Measurements from ENCODE around the gene CTF1.

Gene CTF1

DNA sequence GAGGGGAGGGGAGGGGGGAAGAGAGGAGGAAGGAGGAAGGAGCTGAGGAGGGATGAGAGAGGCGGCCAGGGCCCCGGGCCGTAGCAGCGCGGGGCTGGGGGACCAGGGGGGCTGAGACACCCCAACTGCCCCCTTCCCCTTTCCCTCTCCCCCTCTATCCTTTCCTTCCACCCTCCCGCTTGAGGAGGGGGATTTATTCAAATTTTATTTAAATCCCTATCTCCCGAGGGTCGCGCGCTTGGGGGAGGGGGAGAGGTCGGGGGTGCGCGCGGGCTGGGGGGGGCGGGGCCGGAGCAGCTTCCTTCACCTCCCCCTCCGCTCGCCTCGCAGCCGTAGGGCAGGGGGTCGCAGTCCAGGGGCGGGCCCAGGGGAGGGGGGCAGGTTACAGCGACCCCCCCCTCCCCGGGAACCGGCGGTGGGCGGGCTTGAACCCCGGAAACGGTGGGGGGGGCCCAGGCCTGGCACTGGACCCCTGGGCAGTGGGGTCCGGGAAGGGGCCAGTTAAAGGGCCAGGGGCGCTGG, 27.2 kb downstream of the CTF1 start, which contains the start of gene FBXL19:
Gene FBXL19, plus strand, starts transcription at position 19 of the 522 bp plus-strand sequence. CDS start 2,183 bp downstream, outside the sequence.
- H3K36me3 ChIP-seq (ENCODE audit: insufficient read depth, low read length): no peaks in the 10 kb centered on the region
- peak within 1 kb of the TSS; percentile 83 for H3K9ac ChIP-seq (ENCODE audit: low read depth, low read length, poor library complexity, severe bottlenecking)
- H3K27me3 ChIP-seq (ENCODE audit: insufficient read depth, low read length, poor library complexity, severe bottlenecking): no peaks in the 10 kb centered on the region
- TF ChIP-seq EZH2phosphoT487 (IDR thresholded peaks at IDR 0.05; ENCODE audit: borderline replicate concordance): no peak
- TF ChIP-seq, protein P1, sequence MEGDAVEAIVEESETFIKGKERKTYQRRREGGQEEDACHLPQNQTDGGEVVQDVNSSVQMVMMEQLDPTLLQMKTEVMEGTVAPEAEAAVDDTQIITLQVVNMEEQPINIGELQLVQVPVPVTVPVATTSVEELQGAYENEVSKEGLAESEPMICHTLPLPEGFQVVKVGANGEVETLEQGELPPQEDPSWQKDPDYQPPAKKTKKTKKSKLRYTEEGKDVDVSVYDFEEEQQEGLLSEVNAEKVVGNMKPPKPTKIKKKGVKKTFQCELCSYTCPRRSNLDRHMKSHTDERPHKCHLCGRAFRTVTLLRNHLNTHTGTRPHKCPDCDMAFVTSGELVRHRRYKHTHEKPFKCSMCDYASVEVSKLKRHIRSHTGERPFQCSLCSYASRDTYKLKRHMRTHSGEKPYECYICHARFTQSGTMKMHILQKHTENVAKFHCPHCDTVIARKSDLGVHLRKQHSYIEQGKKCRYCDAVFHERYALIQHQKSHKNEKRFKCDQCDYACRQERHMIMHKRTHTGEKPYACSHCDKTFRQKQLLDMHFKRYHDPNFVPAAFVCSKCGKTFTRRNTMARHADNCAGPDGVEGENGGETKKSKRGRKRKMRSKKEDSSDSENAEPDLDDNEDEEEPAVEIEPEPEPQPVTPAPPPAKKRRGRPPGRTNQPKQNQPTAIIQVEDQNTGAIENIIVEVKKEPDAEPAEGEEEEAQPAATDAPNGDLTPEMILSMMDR (conservative IDR thresholded peaks at IDR 0.05; ENCODE audit: low read length): no peak
- H3K4me2 ChIP-seq (ENCODE audit: low read depth, low read length, poor library complexity, severe bottlenecking): peak within 1 kb of the TSS; percentile 100
- peaks cover 14% of the 10 kb centered on the region for H4K20me1 ChIP-seq (ENCODE audit: insufficient read depth, low read length, poor library complexity, severe bottlenecking)
- peak within 1 kb of the TSS; percentile 82 for H3K4me3 ChIP-seq (ENCODE audit: low read length, poor library complexity, severe bottlenecking)
- H3K9me3 ChIP-seq (ENCODE audit: insufficient read depth, low read depth, low read length): no peaks in the 10 kb centered on the region
- H3K79me2 ChIP-seq (ENCODE audit: insufficient read depth, low read length): peaks cover 40% of the 10 kb centered on the region
- no peaks in the 10 kb centered on the region for H3F3A ChIP-seq (ENCODE audit: low read depth)
- H2AFZ ChIP-seq (ENCODE audit: low read length): peak within 1 kb of the TSS; percentile 90
- H3K9me2 ChIP-seq (replicated peaks; ENCODE audit: low read depth, low read length): no peaks in the 10 kb centered on the region
- H3K4me1 ChIP-seq (ENCODE audit: insufficient read depth, low read length, poor library complexity, severe bottlenecking): peaks cover 29% of the 10 kb centered on the region

DNA sequence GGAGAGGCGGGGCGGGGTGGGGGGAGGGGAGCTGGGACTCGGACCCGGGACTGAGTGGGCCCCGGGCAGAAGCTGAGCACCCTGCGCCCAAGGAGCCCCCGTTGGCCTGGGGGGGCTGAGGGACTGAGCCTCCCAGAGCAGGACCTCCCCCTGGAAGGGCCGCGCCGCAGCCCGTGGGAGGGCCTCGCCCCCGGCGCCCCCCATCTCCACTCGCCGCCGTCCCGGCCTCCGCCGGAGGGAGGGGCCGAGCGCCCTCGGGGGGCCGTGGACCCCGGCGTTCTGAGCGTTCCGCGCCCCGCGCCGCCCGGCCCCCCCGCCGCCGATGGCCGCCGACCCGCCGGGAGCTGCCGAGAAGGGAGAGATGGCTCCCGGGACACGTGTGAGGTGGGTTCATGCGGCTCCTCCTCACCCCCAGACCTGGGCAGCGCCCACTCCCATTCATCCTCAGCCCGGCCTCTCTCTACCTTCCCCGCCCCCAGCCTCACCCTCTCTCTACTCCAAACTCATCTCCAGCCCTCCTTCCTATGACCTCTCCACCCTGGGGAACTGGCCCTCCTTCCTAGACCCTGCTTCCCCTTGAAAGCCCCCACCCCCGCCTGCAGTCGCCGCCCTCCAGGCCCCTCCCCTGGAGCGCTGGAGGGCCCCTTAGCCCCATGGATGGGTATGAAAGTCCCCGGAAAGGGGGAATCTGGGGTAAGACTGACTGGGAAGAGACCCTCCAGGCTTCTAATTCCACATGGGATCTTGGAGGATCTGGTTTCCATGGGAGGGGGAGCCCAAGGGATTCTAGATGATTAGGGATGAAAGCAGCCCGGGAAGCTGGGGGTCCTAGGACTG, 27.9 kb downstream of the CTF1 start:
- Histone ChIP-seq H3K4me2 (ENCODE audit: low read depth, low read length, poor library complexity, severe bottlenecking) (peak overlapping the region; percentile 100), H3K27me3 (ENCODE audit: insufficient read depth, low read length, poor library complexity, severe bottlenecking) (no peaks in the 10 kb centered on the region), H3K9me3 (ENCODE audit: insufficient read depth, low read depth, low read length) (no peaks in the 10 kb centered on the region), H3F3A (ENCODE audit: low read depth) (no peaks in the 10 kb centered on the region), H3K9ac (ENCODE audit: low read depth, low read length, poor library complexity, severe bottlenecking) (peak overlapping the region; percentile 83), H4K20me1 (ENCODE audit: insufficient read depth, low read length, poor library complexity, severe bottlenecking) (peaks cover 14% of the 10 kb centered on the region), H3K4me1 (ENCODE audit: insufficient read depth, low read length, poor library complexity, severe bottlenecking) (peaks cover 29% of the 10 kb centered on the region), H3K36me3 (ENCODE audit: insufficient read depth, low read length) (no peaks in the 10 kb centered on the region), H3K4me3 (ENCODE audit: low read length, poor library complexity, severe bottlenecking) (peak overlapping the region; percentile 82), H3K9me2 (replicated peaks; ENCODE audit: low read depth, low read length) (no peaks in the 10 kb centered on the region), H3K79me2 (ENCODE audit: insufficient read depth, low read length) (peaks cover 40% of the 10 kb centered on the region), H2AFZ (ENCODE audit: low read length) (no peak overlapping the region)
- TF ChIP-seq, protein P1 (conservative IDR thresholded peaks at IDR 0.05; ENCODE audit: low read length): no peak
- no peak for TF ChIP-seq EZH2phosphoT487 (IDR thresholded peaks at IDR 0.05; ENCODE audit: borderline replicate concordance)

DNA sequence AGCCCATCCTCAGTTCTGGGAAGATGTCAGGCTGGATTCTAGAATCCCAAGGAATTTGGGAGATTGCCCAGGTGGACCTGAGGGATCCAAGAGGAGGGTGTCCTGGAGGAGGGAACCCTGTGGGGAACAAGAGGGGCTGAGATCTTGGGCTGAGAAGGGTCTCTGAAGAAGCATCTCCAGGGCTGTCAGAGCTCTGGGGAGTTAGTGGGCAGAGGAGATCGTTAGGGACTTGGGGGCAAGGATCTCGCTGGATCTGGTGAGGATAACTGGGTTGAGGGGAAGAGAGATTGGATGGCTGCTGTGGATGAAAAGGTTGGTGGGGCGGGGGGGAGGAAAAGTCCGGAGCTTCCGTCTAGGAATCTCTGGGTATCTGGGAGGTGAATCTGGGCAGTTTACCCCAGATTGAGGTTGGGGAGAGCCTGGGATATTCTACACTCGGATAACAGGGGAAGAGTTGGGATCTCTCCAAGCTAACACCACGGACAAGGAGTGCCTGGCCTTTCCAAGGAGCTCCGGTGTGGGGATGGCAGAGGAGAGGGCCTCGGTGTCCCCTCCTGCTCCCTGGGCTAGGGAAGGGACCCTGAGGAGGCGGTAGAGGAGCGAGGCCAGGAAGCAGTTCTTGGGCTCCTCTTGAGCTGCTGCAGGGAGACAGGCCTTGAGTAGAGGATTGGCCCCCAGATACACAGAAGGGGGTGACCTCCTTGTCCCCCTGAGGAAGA, 28.7 kb downstream of the CTF1 start:
- Histone ChIP-seq H3K4me1 (ENCODE audit: insufficient read depth, low read length, poor library complexity, severe bottlenecking) (peaks cover 29% of the 10 kb centered on the region), H3K9me3 (ENCODE audit: insufficient read depth, low read depth, low read length) (no peaks in the 10 kb centered on the region), H3K9ac (ENCODE audit: low read depth, low read length, poor library complexity, severe bottlenecking) (peak overlapping the region; percentile 83), H3K27me3 (ENCODE audit: insufficient read depth, low read length, poor library complexity, severe bottlenecking) (no peaks in the 10 kb centered on the region), H3K79me2 (ENCODE audit: insufficient read depth, low read length) (peaks cover 40% of the 10 kb centered on the region), H3F3A (ENCODE audit: low read depth) (no peaks in the 10 kb centered on the region), H4K20me1 (ENCODE audit: insufficient read depth, low read length, poor library complexity, severe bottlenecking) (peaks cover 14% of the 10 kb centered on the region), H3K9me2 (replicated peaks; ENCODE audit: low read depth, low read length) (no peaks in the 10 kb centered on the region), H3K4me2 (ENCODE audit: low read depth, low read length, poor library complexity, severe bottlenecking) (peak overlapping the region; percentile 100), H3K36me3 (ENCODE audit: insufficient read depth, low read length) (peaks cover 5% of the 10 kb centered on the region; the same call in 1 of the 2 replicates), H2AFZ (ENCODE audit: low read length) (no peak overlapping the region), H3K4me3 (ENCODE audit: low read length, poor library complexity, severe bottlenecking) (peak overlapping the region; percentile 82)
- TF ChIP-seq EZH2phosphoT487 (IDR thresholded peaks at IDR 0.05; ENCODE audit: borderline replicate concordance): no peak
- TF ChIP-seq, protein P1 (conservative IDR thresholded peaks at IDR 0.05; ENCODE audit: low read length): no peak

Measured in Loucy (cell line).